ENCODE data around the gene CLEC11A. TPM values are rescaled to one million over a fixed set of nuclear protein-coding genes. Genes with fewer than 3 reads are reported as not detected.

The CLEC11A gene
- total and polyA plus RNA-seq, 2 experiments from 2014 or later: 122 to 164 TPM

GRCh38 chr19:50679177-50680125 is 43.7 kb upstream of the CLEC11A start:
- Histone ChIP-seq H3K9me3 (ENCODE audit: low read depth) (no peaks in the 10 kb centered on the region), H3K4me1 (ENCODE audit: insufficient read depth) (no peaks in the 10 kb centered on the region), H2AFZ (no peak overlapping the region), H3K9me2 (ENCODE audit: insufficient read depth) (no peaks in the 10 kb centered on the region), H3K4me3 (no peak overlapping the region), H3K9ac (no peak overlapping the region), H3K36me3 (ENCODE audit: low read depth) (no peaks in the 10 kb centered on the region), H3K27ac (no peak overlapping the region), H3K4me2 (ENCODE audit: unreplicated experiment) (no peak overlapping the region), H4K20me1 (ENCODE audit: insufficient read depth) (no peaks in the 10 kb centered on the region), H3K79me2 (ENCODE audit: insufficient read depth) (no peaks in the 10 kb centered on the region), H3K27me3 (replicated peaks; ENCODE audit: insufficient read depth) (peaks cover 7% of the 10 kb centered on the region), H3F3A (ENCODE audit: insufficient read depth) (no peaks in the 10 kb centered on the region)
- DNase-seq: peak; percentile 85
- 9 to 11% methylated on average over 22 to 23 of the region's 23 CpGs for WGBS, 2 experiments (ENCODE audit: low coverage in 1 of 2, low lambda C conversion rate in 2 of 2, missing lambda C conversion rate in 2 of 2)
- in situ Hi-C loops (cut with MboI): no loop called here
- TF ChIP-seq EZH2 (IDR thresholded peaks at IDR 0.05; ENCODE audit: insufficient read depth, poor library complexity, severe bottlenecking): no peak
- no peak for TF ChIP-seq EZH2phosphoT487 (IDR thresholded peaks at IDR 0.05; ENCODE audit: insufficient read depth, low read depth)

- no peak for DNase-seq
- in situ Hi-C loops (cut with MboI): no loop called here
- H3K4me2 ChIP-seq (ENCODE audit: unreplicated experiment): no peak overlapping the region
- no peak overlapping the region for H2AFZ ChIP-seq
- 32 to 50% methylated on average over 25 to 50 of the region's 50 CpGs for WGBS, 2 experiments (ENCODE audit: low coverage in 1 of 2, low lambda C conversion rate in 2 of 2, missing lambda C conversion rate in 2 of 2)
- no peak overlapping the region for H3K27ac ChIP-seq
- H3K36me3 ChIP-seq (ENCODE audit: low read depth): no peaks in the 10 kb centered on the region
- no peaks in the 10 kb centered on the region for H4K20me1 ChIP-seq (ENCODE audit: insufficient read depth)
- H3K4me1 ChIP-seq (ENCODE audit: insufficient read depth): no peaks in the 10 kb centered on the region
- peaks cover 13% of the 10 kb centered on the region for H3K27me3 ChIP-seq (replicated peaks; ENCODE audit: insufficient read depth)
- H3K9me2 ChIP-seq (ENCODE audit: insufficient read depth): no peaks in the 10 kb centered on the region
- no peak overlapping the region for H3K4me3 ChIP-seq
- H3K9me3 ChIP-seq (ENCODE audit: low read depth): no peaks in the 10 kb centered on the region
- no peaks in the 10 kb centered on the region for H3F3A ChIP-seq (ENCODE audit: insufficient read depth)
- no peaks in the 10 kb centered on the region for H3K79me2 ChIP-seq (ENCODE audit: insufficient read depth)
- no peak overlapping the region for H3K9ac ChIP-seq
- TF ChIP-seq EZH2phosphoT487 (IDR thresholded peaks at IDR 0.05; ENCODE audit: insufficient read depth, low read depth) (no peak), EZH2 (IDR thresholded peaks at IDR 0.05; ENCODE audit: insufficient read depth, poor library complexity, severe bottlenecking) (no peak)
Measured at GRCh38 chr19:50686310-50687032, 36.7 kb upstream of the CLEC11A start.

GRCh38 chr19:50688766-50689165 is 34.4 kb upstream of the CLEC11A start:
- no peaks in the 10 kb centered on the region for H3K79me2 ChIP-seq (ENCODE audit: insufficient read depth)
- H3K4me3 ChIP-seq: no peak overlapping the region
- H3F3A ChIP-seq (ENCODE audit: insufficient read depth): no peaks in the 10 kb centered on the region
- no peak overlapping the region for H2AFZ ChIP-seq
- H3K36me3 ChIP-seq (ENCODE audit: low read depth): no peaks in the 10 kb centered on the region
- H3K9me2 ChIP-seq (ENCODE audit: insufficient read depth): no peaks in the 10 kb centered on the region
- H4K20me1 ChIP-seq (ENCODE audit: insufficient read depth): no peaks in the 10 kb centered on the region
- H3K9ac ChIP-seq: no peak overlapping the region
- no peaks in the 10 kb centered on the region for H3K9me3 ChIP-seq (ENCODE audit: low read depth)
- no peak overlapping the region for H3K27ac ChIP-seq
- in situ Hi-C loops (cut with MboI): no loop called here
- no peak for TF ChIP-seq EZH2phosphoT487 (IDR thresholded peaks at IDR 0.05; ENCODE audit: insufficient read depth, low read depth)
- no peaks in the 10 kb centered on the region for H3K4me1 ChIP-seq (ENCODE audit: insufficient read depth)
- 57 to 68% methylated on average over 6 to 19 of the region's 19 CpGs for WGBS, 2 experiments (ENCODE audit: low coverage in 1 of 2, low lambda C conversion rate in 2 of 2, missing lambda C conversion rate in 2 of 2)
- no peak overlapping the region for H3K4me2 ChIP-seq (ENCODE audit: unreplicated experiment)
- no peak for DNase-seq
- H3K27me3 ChIP-seq (replicated peaks; ENCODE audit: insufficient read depth): peaks cover 8% of the 10 kb centered on the region; the same call in 1 of the 2 replicates

- H2AFZ ChIP-seq: no peak overlapping the region
Measured at GRCh38 chr19:50690439-50690838, 32.7 kb upstream of the CLEC11A start.

More at GRCh38 chr19:50690439-50690838, 32.7 kb upstream of the CLEC11A start:
- Histone ChIP-seq H3K4me1 (ENCODE audit: insufficient read depth) (no peaks in the 10 kb centered on the region), H3K79me2 (ENCODE audit: insufficient read depth) (no peaks in the 10 kb centered on the region), H3K9ac (no peak overlapping the region), H4K20me1 (ENCODE audit: insufficient read depth) (no peaks in the 10 kb centered on the region), H3K27me3 (replicated peaks; ENCODE audit: insufficient read depth) (peaks cover 8% of the 10 kb centered on the region), H3K4me3 (no peak overlapping the region), H3K27ac (no peak overlapping the region), H3K9me3 (ENCODE audit: low read depth) (no peaks in the 10 kb centered on the region), H3K9me2 (ENCODE audit: insufficient read depth) (no peaks in the 10 kb centered on the region), H3K4me2 (ENCODE audit: unreplicated experiment) (no peak overlapping the region), H3K36me3 (ENCODE audit: low read depth) (no peaks in the 10 kb centered on the region), H3F3A (ENCODE audit: insufficient read depth) (no peaks in the 10 kb centered on the region)
- no peak for DNase-seq
- WGBS, 2 experiments (ENCODE audit: low coverage in 1 of 2, low lambda C conversion rate in 2 of 2, missing lambda C conversion rate in 2 of 2): 61 to 69% methylated on average over 7 of the region's 7 CpGs
- no peak for TF ChIP-seq EZH2phosphoT487 (IDR thresholded peaks at IDR 0.05; ENCODE audit: insufficient read depth, low read depth)
- TF ChIP-seq EZH2 (IDR thresholded peaks at IDR 0.05; ENCODE audit: insufficient read depth, poor library complexity, severe bottlenecking): no peak
- in situ Hi-C loops (cut with MboI): no loop called here

Measured in GM23248 (cell line).